Esophagus (tissue), 2 donors: Measurements from ENCODE around the gene PGM1. TPM values are rescaled to one million over a fixed set of nuclear protein-coding genes. Genes with fewer than 3 reads are reported as not detected.
A peak's percentile ranks its signal among the peaks of the same experiment; 100 is the strongest.

Source experiments
- H3K27ac ChIP-seq, 2 donors: one replicate each; pipeline ENCODE4 v1.5.1; 2013; ENCODE audit warnings: low read depth in 2 of 2, mild to moderate bottlenecking in 2 of 2, inconsistent platforms in 1 of 2, low read length in 1 of 2, moderate library complexity in 1 of 2
- H3K27me3 ChIP-seq, 2 donors: one replicate each; pipeline ENCODE4 v1.6.1; 2013; ENCODE audit warnings: low read length in 2 of 2, control low read depth in 1 of 2, mild to moderate bottlenecking in 1 of 2; ENCODE audit not compliant: insufficient read depth in 2 of 2, control insufficient read depth in 1 of 2
- H3K36me3 ChIP-seq, 2 donors: one replicate each; pipeline ENCODE4 v1.6.1; 2013; ENCODE audit warnings: low read length in 1 of 2; ENCODE audit not compliant: control insufficient read depth in 2 of 2, insufficient read depth in 2 of 2
- H3K4me1 ChIP-seq, 2 donors: one replicate each; pipeline ENCODE4 v1.6.1; 2013; ENCODE audit warnings: low read length in 1 of 2; ENCODE audit not compliant: control insufficient read depth in 2 of 2, insufficient read depth in 2 of 2
- H3K4me3 ChIP-seq, 2 donors: one replicate each; pipeline ENCODE4 v1.5.1; 2013; ENCODE audit warnings: low read length in 2 of 2, mild to moderate bottlenecking in 2 of 2, low read depth in 1 of 2, moderate library complexity in 1 of 2
- H3K9me3 ChIP-seq, 2 donors: one replicate each; pipeline ENCODE4 v1.6.1; 2013; ENCODE audit warnings: mild to moderate bottlenecking in 2 of 2, low read depth in 1 of 2, low read length in 1 of 2, moderate library complexity in 1 of 2; ENCODE audit not compliant: control insufficient read depth in 2 of 2, insufficient read depth in 1 of 2
- WGBS, 2 donors: extraction: QIAGEN DNeasy Blood & Tissue Kit; methylation state at CpG; one replicate each; pipeline ENCODE4 v1.1.7; 2013; 5-methylcytosine and 5-hydroxymethylcytosine counted together
- polyA plus RNA-seq, 2 donors: library from polyadenylated mRNA; stranded (reverse); fragments of 200-250 nt; gene quantifications; one replicate each; pipeline ENCODE4 v1.2.3, GENCODE V29; 2013
- donor health status: healthy with polysubstance abuse.
- donor health status: Bipolar disorder and iron deficiency.

The PGM1 gene
- polyA plus RNA-seq, 2 donors: 5.4 to 28.0 TPM

DNA sequence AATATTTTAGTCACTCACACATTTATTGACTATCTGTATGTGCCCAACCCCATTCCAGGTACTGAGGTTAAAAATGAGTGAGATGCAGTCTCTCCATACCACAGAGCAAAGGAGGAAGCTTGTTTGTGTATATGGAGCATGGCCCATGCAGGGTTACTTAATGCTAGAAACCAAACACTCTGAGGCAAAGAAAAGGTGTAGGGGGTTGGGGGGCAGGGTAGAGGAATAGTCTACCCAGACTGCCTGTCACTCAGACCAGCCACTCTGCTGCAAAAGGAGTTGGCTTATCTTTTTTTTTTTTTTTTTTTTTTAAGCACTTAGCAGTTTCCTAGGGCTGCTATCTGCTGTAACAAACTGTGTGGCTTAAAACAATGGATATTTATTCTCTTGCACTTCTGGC, 19.8 kb downstream of the PGM1 start:
- H3K27ac ChIP-seq: no peak overlapping the region
- H3K9me3 ChIP-seq: no peaks in the 10 kb centered on the region
- no peaks in the 10 kb centered on the region for H3K36me3 ChIP-seq
- H3K4me1 ChIP-seq: no peaks in the 10 kb centered on the region
- no peaks in the 10 kb centered on the region for H3K27me3 ChIP-seq
- no peak overlapping the region for H3K4me3 ChIP-seq

GRCh38 chr1:63615768-63616420, 22.7 kb downstream of the PGM1 start:
- WGBS, 2 donors: 36 to 39% methylated on average over 6 of the region's 6 CpGs
- H3K27me3 ChIP-seq: no peaks in the 10 kb centered on the region
- no peaks in the 10 kb centered on the region for H3K36me3 ChIP-seq
- H3K4me1 ChIP-seq: no peaks in the 10 kb centered on the region
- H3K4me3 ChIP-seq: no peak overlapping the region
- no peaks in the 10 kb centered on the region for H3K9me3 ChIP-seq
- H3K27ac ChIP-seq: no peak overlapping the region

GRCh38 chr1:63617450-63617849, 24.2 kb downstream of the PGM1 start:
- Histone ChIP-seq H3K4me1 (no peaks in the 10 kb centered on the region), H3K36me3 (no peaks in the 10 kb centered on the region), H3K9me3 (no peaks in the 10 kb centered on the region), H3K27ac (no peak overlapping the region), H3K4me3 (no peak overlapping the region), H3K27me3 (no peaks in the 10 kb centered on the region)
- WGBS, 2 donors: 94 to 99% methylated on average over 6 of the region's 6 CpGs

- H3K36me3 ChIP-seq: no peaks in the 10 kb centered on the region
- H3K27ac ChIP-seq: no peak overlapping the region
- H3K9me3 ChIP-seq: no peaks in the 10 kb centered on the region
- no peak overlapping the region for H3K4me3 ChIP-seq
- no peaks in the 10 kb centered on the region for H3K4me1 ChIP-seq
- H3K27me3 ChIP-seq: no peaks in the 10 kb centered on the region
Observed at GRCh38 chr1:63618011-63618410, 24.8 kb downstream of the PGM1 start.

- Histone ChIP-seq H3K9me3 (no peaks in the 10 kb centered on the region), H3K27ac (no peak overlapping the region), H3K4me3 (no peak overlapping the region), H3K36me3 (no peaks in the 10 kb centered on the region), H3K4me1 (no peaks in the 10 kb centered on the region), H3K27me3 (no peaks in the 10 kb centered on the region)
- WGBS, 2 donors: 78 to 96% methylated on average over 4 of the region's 4 CpGs
Observed at GRCh38 chr1:63619558-63619957, 26.3 kb downstream of the PGM1 start.

GRCh38 chr1:63620671-63621070, 27.5 kb downstream of the PGM1 start:
- Histone ChIP-seq H3K27ac (no peak overlapping the region), H3K9me3 (no peaks in the 10 kb centered on the region), H3K4me3 (no peak overlapping the region), H3K4me1 (no peaks in the 10 kb centered on the region), H3K36me3 (no peaks in the 10 kb centered on the region), H3K27me3 (no peaks in the 10 kb centered on the region)
- WGBS, 2 donors: 90 to 91% methylated on average over 5 of the region's 5 CpGs

- Histone ChIP-seq H3K27ac (no peak overlapping the region), H3K9me3 (no peaks in the 10 kb centered on the region)
Observed at GRCh38 chr1:63621075-63621474, 27.9 kb downstream of the PGM1 start.

DNA sequence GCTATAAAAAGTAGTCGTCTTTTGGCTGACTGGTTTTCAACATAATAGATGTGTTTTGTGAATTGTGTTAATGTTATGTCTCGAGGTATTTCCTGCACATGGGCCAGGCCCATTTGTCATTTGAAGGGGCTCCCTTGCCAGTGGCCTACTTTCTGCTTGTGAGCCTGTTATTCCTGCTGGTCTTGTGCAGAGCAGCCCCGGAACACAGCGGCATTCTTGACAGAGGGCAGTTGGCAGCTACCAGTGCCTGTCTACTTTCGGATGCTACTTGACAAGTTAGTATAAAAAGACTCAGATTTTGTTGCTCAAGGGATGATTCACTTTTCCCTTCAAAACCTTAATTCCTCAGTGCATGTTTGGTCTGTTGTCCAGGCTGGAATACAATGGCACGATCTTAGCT, 28.5 kb downstream of the PGM1 start:
- no peaks in the 10 kb centered on the region for H3K9me3 ChIP-seq
- H3K36me3 ChIP-seq: no peaks in the 10 kb centered on the region
- H3K27me3 ChIP-seq: no peaks in the 10 kb centered on the region
- 22 to 49% methylated on average over 6 of the region's 6 CpGs for WGBS, 2 donors
- H3K27ac ChIP-seq: peak overlapping the region in 1 of 2 donors; percentile 57
- no peaks in the 10 kb centered on the region for H3K4me1 ChIP-seq
- no peak overlapping the region for H3K4me3 ChIP-seq

More at GRCh38 chr1:63621075-63621474, 27.9 kb downstream of the PGM1 start:
- Histone ChIP-seq H3K36me3 (no peaks in the 10 kb centered on the region), H3K27me3 (no peaks in the 10 kb centered on the region), H3K4me1 (no peaks in the 10 kb centered on the region), H3K4me3 (no peak overlapping the region)
- WGBS, 2 donors: 50 to 65% methylated on average over 3 of the region's 3 CpGs

DNA sequence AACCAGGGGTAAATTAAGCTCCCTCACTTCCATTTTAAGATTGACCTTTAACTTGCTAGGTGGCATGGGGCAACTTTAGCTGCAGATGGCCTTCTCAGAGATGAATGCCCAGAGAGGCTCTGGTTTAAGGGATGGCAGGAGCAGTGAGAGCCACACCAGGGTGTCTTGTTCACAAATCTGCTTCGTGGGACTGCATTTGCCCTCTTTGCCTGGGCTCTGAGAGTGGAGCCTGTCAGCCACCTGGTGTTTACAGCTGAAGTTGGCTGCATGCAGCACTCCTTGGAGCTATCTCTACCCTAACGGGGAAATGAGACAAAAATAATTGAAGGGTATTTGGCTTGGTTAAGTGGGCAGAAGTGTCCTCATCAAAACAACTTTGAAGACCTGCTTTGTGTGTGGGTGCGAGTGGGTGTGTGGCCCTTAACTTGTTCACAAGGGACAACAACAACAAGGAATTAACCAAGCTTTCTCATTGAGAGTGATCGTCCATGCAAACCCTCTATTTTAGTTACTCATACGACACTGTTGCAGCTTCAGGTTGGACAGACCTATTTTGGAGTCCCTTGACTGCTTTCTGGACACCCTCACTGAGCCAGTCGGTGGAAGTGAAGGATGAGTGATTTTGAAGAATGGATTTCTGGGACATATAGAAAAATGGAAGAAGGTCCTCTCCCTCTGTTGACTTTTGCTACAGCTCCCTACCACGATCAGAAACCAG, 29.8 kb downstream of the PGM1 start:
- Histone ChIP-seq H3K36me3 (no peaks in the 10 kb centered on the region), H3K27me3 (no peaks in the 10 kb centered on the region), H3K4me1 (no peaks in the 10 kb centered on the region), H3K27ac (no peak overlapping the region), H3K9me3 (no peaks in the 10 kb centered on the region), H3K4me3 (no peak overlapping the region)
- 81 to 90% methylated on average over 7 of the region's 7 CpGs for WGBS, 2 donors

- H3K27me3 ChIP-seq: no peaks in the 10 kb centered on the region
- H3K9me3 ChIP-seq: no peaks in the 10 kb centered on the region
- H3K36me3 ChIP-seq: no peaks in the 10 kb centered on the region
- no peaks in the 10 kb centered on the region for H3K4me1 ChIP-seq
- no peak overlapping the region for H3K27ac ChIP-seq
- H3K4me3 ChIP-seq: no peak overlapping the region
- WGBS, 2 donors: 84 to 95% methylated on average over 4 of the region's 4 CpGs
Observed at GRCh38 chr1:63623952-63624351, 30.7 kb downstream of the PGM1 start.
